ENCODE data around the gene LIMA1.

The LIMA1 gene

DNA sequence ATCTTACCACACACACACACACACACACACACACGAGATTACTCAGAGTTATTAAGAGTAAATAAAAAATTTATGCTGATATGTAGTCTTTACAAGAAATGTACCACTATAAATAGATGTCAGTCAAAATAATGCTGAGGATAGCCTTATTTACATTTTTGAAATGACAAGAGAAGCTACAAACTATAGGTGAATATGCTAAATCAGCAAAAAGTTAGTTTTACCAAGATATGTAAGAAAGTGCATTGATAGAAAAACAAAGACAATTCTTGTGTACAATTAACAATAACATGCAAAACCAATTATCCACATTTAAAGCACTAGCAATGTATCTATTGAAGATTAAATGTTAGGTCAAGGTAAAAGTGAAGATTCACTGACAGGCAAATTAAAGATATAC, 69.3 kb downstream of the LIMA1 start:
- DNase-seq = no peak

DNA sequence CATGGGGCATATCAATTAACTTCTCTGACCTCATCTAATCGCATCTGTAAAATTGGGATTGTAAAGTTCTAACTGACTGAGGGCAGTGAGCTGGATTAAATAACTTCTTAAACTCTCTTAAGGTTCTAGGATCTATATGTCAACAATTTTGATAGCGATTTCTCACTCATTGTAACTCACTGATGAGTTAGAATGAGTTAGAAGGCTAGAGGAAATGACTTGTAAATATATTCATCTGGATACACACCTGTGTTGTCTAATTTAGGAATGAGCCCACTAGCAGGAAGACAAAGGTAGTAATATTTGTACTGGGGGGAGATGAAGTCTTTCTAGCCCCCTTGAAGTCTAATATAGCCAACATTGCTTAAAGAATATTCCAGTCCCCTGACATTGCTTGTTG, 69.9 kb downstream of the LIMA1 start:
- no peak for DNase-seq

DNA sequence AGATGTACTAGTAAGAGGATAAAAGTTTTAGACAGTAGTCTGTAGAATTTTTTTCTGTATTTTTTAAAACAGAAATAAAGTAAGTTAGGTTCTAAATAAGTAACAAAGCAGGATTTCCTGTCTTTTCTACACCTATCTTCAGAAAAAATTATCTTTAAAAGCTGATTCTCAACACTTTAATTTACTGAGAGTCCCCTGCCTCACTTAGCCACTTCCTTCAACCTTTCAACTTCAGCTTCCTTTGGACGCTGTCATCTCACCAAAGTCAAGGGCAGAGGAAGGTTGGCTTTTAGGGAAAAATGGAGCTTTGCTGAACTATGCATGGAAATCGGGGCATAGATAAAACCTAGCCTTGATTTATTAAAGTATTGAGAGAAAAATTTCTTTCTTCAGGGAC, 71.3 kb downstream of the LIMA1 start:
- DNase-seq = no peak

DNA sequence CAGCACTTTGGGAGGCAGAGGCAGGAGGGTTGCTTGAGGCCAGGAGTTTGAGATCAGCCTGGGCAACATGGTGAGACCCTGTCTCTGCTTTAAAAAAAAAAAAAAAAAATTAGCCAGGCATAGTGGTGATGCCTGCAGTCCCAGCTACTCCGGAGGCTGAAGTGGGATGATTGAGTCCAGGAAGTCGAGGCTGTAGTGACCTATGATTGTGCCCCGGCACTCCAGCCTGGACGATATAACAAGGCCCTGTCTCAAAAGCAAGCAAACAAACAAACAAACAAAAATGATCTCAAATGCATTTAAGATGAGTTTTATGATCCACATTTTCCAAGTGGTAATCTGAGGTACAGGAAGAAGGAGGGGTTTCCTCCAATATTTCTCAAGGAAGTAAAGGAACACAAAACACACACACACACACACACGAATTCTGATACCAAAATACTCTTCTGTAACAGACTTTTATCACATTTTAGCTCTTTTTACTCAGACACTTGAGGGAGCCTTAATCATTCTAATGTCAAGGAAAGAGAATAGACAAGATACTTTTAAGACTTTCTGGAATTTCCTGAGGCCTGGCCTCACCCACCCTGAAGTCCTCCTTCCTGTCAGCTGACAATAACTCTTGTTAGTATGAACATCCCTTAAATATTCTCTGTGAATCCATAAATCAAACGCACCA, 71.8 kb downstream of the LIMA1 start:
- no peak for DNase-seq

DNA sequence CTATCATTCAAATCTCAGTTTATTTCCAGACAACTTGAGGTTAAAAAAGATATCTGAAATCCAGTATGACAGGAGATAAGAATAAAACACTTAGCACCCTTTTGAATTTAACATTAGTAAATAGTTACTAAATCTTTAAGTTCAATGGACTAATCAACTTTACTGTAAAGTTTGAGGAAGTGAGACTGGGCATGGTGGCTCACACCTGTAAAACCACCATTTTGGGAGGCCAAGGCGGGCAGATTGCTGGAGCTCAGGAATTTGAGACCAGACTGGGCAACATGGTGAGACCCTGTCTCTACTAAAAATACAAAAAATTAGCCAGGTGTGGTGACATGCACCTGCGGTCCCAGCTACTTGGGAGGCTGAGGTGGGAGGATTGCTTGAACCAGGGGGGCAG, 75.9 kb downstream of the LIMA1 start:
- DNase-seq = no peak

DNA sequence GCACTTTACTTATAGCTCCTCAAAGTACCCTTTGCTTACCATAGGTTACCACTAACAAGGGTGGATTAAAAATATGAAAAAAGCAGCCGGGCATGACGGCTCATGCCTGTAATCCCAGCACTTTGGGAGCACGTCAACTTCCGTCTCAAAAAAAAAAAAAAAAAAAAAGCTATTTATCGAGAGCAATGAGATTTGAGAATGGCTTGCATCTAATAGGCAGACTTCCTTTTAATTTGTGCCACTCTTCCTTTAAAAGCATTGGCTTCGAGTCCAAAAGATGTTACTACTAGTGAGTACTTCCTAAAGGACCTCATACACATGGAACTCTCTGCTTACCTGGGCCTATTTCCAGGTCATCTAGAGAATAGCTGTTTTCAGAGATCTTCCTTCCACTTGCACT, 77.7 kb downstream of the LIMA1 start:
- no peak for DNase-seq

DNA sequence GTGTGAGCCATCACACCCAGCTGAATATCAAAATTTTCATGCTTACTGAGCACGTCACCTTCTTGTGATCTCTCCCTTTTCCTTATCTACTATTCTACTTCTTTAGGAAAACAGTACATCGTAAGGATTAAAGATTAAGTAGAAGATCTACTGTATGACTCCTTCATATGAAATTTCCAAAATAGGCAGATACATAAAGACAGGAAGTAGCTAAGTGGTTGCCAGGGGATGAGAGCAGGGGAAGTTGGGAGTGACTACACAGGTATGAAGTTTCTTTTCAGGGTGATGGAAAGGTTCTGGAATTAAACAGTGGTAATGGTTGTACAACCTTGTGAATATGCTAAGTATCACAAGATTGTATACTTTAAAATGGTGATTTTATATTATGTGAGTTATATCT, 79.6 kb downstream of the LIMA1 start:
- DNase-seq = no peak

DNA sequence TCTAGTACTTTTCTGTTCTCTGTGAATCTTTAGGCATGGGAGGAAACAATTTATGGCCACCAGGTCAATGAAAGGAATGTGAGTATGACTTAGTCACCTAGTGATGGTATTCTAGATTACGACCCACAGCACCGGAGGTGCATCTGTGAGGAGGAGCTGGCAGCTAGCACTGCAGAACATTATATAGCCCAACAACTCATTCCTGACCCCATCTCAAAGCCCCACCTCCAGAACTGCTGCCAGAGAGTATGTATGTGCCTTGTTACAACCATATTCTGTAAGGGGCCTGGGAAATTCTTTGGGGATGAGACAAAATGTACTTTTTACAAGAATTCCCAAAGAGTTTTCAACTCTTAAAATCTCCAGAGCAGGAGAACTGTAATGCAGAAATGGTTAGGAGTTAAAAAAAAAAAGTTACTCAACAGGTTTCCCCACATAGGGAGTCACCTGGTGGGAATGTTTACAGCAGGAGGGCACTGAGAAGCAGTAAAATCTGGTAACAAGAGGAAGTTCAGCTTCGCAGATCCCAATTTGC, 81.3 kb downstream of the LIMA1 start:
- DNase-seq = no peak

DNA sequence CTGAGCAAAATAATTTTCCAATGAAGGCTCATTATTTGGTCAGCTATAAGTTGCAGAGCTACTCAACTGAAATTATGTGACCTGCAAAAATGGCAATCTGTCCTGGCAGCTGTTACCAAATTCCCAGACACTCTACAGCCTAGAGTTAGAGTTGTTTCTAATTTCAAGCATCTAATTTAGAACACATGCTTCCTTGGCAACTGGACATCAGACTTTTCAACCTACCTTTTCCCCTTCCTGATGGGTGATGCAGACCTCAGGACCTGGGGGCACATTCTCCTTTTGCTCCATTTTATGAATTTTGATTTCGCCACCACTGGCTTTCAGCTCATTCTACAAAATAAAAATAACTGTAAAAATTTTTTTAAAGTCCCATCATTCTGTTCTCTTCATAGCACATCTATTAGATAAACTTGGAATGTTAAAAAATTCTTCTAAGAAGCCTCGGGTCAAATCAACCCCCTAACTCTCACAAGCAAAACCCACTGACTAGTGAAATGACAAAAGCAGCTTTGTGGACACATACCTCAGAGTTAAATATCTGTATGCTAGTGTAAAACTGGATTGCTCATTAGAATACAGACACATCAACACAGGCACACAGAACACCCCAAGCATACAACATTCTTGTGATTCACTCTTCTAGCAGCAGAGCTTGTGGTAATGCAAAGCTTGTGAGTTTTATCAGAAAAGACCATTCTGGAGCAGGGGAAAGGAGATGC, 82.6 kb downstream of the LIMA1 start:
- DNase-seq = peak; percentile 44

DNA sequence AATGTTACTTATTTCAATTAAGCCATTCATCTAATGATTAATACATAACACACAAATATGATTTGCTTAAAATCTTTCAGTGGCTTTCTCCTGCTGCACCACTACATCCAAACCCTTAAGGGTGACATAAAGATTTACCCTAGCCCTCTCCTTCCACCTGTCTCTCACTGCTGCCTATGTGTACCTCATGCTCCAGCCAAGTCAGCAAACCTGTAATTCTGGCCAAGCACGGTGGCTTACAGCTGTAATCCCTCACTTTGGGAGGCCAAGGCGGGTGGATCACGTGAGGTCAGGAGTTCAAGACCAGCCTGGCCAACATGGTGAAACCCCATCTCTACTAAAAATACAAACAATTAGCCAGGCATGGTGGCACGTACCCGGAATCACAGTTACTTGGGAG, 84.5 kb downstream of the LIMA1 start:
- DNase-seq = no peak

DNA sequence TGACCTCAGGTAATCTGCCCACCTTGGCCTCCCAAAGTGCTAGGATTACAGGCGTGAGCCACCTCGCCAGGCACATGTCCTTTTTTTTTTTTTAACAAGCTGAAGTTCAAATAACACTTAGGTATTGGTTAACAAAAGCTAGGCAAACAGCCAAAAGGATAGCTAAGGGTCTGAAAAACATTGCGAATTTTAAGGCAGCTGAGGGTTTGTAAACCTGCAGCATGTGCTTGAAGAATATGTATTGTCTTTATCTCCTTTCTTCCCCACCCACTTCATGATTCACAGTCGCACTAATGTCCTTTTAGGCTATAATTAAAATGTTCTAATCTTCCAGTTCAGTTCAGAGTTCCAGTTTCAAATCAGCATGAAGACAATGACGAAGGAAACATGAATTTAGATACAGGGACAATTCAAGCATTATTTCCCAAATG, 86.0 kb downstream of the LIMA1 start:
- no peak for DNase-seq

DNA sequence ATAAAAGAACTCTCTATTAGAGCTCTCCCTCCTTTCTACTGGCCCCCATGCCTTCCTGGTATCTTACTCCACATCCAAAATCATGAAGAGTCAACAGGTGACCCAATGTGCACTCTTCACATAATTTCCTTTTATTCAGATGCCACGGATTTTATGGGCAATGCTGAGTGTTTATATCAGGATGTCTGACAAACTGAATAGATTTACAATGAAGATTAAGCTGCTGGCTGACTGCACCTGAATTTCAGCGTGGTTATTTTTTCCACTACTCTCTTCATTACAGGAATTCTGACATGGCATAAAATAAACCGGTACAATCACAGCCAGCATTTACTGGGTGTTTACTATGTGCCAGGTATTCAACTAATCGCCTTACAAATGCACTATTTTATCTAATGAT, 86.8 kb downstream of the LIMA1 start:
- DNase-seq = no peak

DNA sequence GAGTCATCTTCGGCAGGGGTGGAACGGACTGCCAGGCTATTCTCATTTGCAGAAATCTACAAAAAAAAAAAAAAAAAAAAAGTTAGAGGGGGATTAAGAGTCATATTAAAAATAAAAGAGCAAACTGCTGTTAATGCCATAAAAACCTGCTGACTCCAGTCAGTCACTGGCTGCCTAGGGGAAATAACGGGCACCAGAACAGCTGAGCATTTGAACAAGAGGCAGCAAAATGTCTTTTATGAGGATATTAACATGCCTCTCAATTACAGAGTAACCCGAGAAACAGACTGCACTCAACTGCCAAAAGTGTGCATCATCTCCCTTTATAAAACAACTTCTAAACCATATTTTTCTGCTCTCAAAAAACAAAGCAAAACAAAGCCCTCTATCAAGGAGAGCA, 87.5 kb downstream of the LIMA1 start:
- peak; percentile 64 for DNase-seq

DNA sequence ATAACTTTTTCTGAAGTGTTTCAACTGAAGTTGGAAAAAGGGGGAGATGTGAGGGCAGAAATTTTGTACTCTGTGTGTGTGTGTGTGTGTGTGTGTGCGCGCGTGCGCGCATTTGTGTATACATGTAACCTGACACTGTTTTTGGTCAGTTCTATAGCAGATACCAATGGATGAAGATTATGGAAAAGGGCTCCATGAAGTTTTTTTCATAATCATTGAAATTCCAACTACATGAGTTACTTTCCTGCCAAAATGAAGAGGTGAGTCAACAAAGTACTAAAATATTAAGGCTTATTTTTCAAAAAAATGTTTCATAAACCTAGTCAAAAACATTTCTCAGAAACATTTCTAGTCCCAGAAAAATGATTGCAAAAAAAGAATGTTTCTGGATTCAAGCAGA, 90.4 kb downstream of the LIMA1 start:
- no peak for DNase-seq

DNA sequence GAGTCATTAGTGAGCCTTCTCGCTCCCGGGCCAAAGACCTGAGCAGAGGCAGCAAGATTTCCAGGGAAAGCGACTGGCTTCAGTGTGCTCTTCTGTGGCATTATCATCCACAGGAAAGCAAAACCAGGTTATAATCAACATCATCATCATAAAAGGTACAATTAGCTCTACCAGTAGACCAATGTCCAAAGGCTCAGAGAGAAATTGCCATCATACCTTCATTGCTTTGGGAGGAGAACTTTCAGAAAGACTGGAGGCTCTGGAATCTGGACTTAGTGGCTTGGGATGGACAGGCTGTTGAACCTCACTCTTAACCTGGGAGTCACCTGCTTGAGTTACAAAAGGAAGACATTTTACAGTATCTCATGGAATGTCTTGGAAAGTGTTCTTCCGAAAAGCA, 91.1 kb downstream of the LIMA1 start:
- DNase-seq = no peak

DNA sequence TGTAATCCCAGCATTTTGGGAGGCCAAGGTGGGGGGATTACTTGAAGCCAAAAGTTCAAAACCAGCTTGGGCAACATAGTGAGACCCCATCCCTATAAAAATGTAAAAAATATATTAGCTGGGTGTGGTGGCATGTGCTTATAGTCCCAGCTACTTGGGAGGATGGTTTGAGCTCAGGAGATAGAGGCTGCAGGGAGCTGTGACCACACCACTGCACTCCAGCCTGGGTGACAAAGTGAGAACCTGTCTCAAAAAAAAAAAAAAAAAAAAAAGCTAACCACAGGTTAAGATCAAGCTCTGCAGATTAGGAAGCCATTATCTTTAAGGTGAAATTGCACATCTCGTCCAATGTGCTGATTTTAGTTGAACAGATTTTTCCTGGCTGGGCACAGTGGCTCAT, 92.5 kb downstream of the LIMA1 start:
- DNase-seq = no peak

DNA sequence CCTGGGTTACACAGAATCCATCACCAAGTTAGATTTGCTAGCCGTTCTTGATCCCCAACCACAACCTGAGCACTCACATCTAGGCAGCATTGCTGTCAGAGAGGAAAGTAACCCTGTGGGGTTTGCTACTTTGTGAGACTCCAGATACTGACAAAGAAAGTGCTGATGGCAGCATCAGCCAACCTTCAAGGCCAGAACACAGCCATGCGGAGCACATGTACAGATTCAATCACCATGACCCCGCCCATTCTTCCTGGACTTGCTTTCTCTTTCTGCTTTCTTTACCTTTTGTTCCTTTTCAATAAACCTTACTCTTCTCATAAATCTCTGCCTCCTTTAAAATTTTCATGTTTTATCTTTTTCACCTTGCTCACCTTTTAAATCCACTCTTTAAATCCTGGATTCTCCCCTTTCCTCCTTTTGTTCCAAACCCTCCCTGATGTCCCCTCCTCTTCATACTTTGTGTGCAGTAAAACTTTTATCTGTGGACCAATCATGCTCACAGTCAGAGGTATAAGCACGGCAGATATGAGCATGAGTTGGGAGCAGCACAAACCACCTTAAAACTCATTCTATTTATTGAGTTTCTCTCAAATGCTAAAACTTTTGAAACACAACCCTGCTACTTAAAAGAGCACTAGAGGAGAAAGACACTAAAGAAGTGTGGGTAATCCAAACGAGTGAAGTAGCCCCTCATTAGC, 94.3 kb downstream of the LIMA1 start:
- no peak for DNase-seq

DNA sequence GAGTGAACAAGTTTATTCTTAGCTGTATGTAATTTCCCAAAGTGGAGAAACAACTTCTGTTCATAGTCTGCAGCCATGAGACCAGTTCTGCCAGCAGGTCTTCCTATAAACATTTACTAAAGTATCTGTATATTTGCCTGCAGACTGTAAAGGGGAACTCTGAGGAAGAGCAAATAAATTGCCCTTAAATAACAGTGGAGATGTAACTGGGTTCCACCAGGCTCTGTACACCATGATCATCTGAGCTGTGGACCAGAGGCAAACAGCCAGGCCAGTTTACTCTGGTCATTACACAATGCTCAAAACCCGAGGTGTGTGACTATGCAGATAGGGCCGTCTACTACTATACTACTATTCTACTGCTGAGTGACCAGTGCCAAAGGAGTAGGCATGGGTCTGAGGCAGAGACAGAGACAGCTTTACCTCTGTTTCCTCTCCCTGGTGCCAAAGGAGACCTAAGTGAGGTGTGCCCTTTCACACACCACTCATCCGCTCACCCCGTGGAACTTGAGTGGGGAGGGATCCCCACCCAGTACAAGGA, 95.0 kb downstream of the LIMA1 start:
- no peak for DNase-seq

DNA sequence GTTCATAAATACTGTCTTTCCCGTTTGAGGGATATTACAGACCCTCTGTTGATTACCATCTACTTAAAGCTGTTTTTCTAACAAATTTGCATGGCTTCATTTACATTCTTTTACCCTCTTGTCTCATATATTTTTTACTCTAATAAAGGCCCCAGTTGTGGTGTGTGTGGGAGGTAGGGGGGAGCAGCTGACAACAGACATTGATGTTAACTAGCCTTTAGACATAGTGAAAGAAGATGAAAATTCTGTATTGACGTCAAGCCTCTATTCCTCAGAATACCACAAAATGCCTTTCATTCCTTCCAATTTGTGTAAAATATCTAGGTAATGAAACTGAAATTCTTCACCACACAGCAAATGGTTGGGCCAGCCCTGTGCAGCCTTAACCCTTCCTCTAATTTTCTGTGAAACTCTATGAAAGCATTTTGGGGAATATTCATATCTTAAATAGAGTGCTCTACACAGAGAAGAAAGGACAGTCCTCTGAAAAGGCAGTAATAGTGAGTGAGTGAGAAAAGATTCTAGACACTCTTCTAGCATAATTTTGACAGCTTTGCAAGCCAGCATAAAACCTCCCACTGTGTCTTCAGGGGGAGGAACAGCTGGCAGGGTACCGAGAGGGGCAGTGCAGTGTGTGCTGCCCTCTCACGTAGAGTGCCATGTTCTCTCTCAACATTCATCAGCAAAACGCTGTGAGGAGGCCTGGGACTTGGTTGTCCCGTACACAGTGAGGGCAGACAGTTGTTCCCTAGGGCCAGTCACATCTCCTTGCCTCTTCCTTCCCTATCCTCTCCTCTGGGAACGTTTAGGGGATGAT, 96.0 kb downstream of the LIMA1 start:
- DNase-seq = peak; percentile 38

DNA sequence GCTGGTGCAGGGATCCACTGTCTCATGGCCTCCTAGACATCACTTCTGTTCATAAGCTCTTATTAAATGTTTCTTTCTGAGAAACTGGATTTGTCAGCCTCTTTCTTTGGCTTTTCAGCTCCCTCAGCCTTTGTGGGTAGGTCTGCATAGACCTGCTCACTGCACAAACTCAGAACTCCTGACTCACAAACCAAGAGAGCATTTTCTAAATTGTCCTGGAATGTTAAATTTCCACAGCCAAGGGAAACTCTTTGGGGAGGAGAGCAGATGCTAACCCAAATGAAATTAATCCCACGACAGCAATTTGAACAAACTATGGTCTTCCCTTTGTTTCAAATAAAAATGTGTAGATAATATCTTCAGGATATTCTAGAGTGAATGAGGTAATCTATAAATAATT, 96.6 kb downstream of the LIMA1 start:
- no peak for DNase-seq

DNA sequence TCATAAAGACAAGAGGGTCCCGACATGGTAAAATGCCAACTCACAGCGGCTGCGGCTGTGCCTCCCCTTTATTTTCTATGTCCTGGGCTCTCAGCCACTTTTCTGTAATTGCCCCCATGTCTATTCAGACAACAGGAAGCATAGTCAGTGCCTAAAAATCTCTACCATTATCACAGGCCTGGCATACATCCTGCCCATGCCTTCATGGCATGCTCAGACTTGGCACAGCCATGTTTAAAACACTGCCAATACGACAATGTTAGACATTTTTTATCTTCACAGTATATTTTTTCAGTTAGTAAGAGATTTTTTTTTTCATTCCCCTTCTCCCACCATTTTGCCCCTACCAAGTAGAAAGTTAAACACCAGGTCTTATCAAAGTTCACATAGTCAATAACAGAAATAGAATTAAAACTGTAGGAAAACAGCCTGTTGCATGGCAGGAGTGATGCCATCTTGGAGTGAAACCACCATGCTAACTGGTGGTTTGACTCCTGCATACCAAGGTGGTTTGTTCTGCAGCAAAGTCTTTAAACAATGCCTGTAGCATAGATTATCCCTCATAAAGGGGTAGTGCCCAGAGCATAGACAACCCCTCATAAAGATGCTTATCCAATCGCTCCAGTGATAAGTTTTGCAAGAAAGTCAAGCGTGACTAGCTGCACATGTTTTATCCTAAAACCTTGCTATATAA, 97.2 kb downstream of the LIMA1 start:
- no peak for DNase-seq

DNA sequence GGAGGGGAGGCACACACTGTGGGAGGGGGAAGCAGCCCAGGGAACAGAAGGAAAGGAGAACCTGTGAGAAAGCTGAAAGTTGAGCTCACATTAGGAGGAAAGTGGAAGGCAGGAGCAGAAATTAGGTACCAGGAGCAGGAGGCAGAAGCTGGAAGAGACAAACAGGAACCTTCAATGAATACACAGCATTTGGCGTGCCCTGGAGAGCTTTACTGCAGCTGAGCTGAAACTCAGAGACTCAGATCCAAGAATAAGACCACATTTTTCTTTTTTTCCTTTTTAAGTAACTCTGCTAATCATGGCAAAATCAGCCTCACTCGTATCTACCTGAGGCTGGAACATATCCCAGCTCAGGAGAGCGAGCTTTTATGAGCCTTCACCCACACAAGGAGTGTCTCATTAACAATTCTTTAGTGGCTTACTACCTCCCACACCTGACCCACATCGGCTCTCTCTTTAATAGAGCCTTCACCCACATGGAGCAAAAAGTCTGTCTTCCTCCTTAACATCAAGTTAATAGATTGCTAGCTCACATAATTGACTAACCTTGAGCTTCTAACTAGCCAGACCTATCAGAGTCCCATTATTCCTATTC, 97.9 kb downstream of the LIMA1 start:
- DNase-seq = no peak
